Neural cell (in vitro differentiated cells): ENCODE measurements around the gene ANKRD13B. TPM values are rescaled to one million over a fixed set of nuclear protein-coding genes. Genes with fewer than 3 reads are reported as not detected.

Experiments used
- H2AFZ ChIP-seq: fragments of 200-600, 300-800 bp; sonication (generic), shearing (Covaris generic); 2 replicates; pipeline ENCODE4 v1.6.0; 2014; ENCODE audit warnings: low read depth, mild to moderate bottlenecking, antibody characterized with exemption, low read length, moderate library complexity
- H3F3A ChIP-seq: fragments of 200-600 bp; shearing (Covaris generic); 2 replicates; pipeline ENCODE4 v1.6.1; 2016; ENCODE audit warnings: mild to moderate bottlenecking, moderate library complexity, mixed read lengths, antibody characterized with exemption, low read length; ENCODE audit not compliant: insufficient read depth, poor library complexity, severe bottlenecking
- H3K27ac ChIP-seq: fragments of 200-600, 300-800 bp; sonication (generic), shearing (Covaris generic); 2 replicates; pipeline ENCODE4 v1.5.1; 2014; ENCODE audit warnings: mild to moderate bottlenecking, low read length, moderate library complexity
- H3K27me3 ChIP-seq: fragments of 300-800, 200-600 bp; sonication (generic), shearing (Covaris generic); 2 replicates; pipeline ENCODE4 v1.6.0; 2014; ENCODE audit warnings: mild to moderate bottlenecking, low read depth, low read length, moderate library complexity; ENCODE audit not compliant: insufficient read depth
- H3K36me3 ChIP-seq: fragments of 300-800, 200-600 bp; sonication (generic), shearing (Covaris generic); 2 replicates; pipeline ENCODE4 v1.5.1; 2014; ENCODE audit warnings: mild to moderate bottlenecking, antibody characterized with exemption, low read length, moderate library complexity; ENCODE audit not compliant: insufficient read depth
- H3K4me2 ChIP-seq: fragments of 300-800, 200-600 bp; sonication (generic), shearing (Covaris generic); 2 replicates; pipeline ENCODE4 v1.6.0; 2014; ENCODE audit warnings: mild to moderate bottlenecking, low read length
- H3K4me3 ChIP-seq: fragments of 300-800, 200-600 bp; sonication (generic), shearing (Covaris generic); 2 replicates; pipeline ENCODE4 v1.5.1; 2014; ENCODE audit warnings: mild to moderate bottlenecking, low read length, moderate library complexity
- H3K79me2 ChIP-seq: fragments of 200-600 bp; shearing (Covaris generic); replicated peaks from 2 replicates; pipeline ENCODE4 v1.6.0; 2014; ENCODE audit warnings: mild to moderate bottlenecking, low read length, moderate library complexity; ENCODE audit not compliant: insufficient read depth
- H3K9ac ChIP-seq: fragments of 300-800, 200-600 bp; sonication (generic), shearing (Covaris generic); 2 replicates; pipeline ENCODE4 v1.6.1; 2016; ENCODE audit warnings: mild to moderate bottlenecking, low read length, mixed read lengths
- H3K9me2 ChIP-seq: fragments of 200-600 bp; shearing (Covaris generic); 2 replicates; pipeline ENCODE4 v1.6.1; 2016; ENCODE audit warnings: mild to moderate bottlenecking, low read length, mixed read lengths; ENCODE audit not compliant: insufficient read depth
- H3K9me3 ChIP-seq: fragments of 200-600, 300-800 bp; sonication (generic), shearing (Covaris generic); 2 replicates; pipeline ENCODE4 v1.6.1; 2016; ENCODE audit warnings: mild to moderate bottlenecking, mixed run types, low read length, moderate library complexity, mixed read lengths
- H4K20me1 ChIP-seq: fragments of 200-600 bp; shearing (Covaris generic); 2 replicates; pipeline ENCODE4 v1.6.1; 2016; ENCODE audit warnings: mild to moderate bottlenecking, mixed run types; ENCODE audit not compliant: insufficient read depth
- CTCF ChIP-seq: fragments of 450-650 bp; IDR thresholded peaks from 2 replicates; pipeline ENCODE4 v1.5.1; 2014; ENCODE audit warnings: antibody characterized with exemption, mild to moderate bottlenecking, moderate library complexity; ENCODE audit not compliant: poor library complexity, severe bottlenecking
- EP300 ChIP-seq: fragments of 450-650 bp; conservative IDR thresholded peaks from 2 replicates; pipeline ENCODE4 v1.6.1; 2014; ENCODE audit warnings: antibody characterized with exemption, mild to moderate bottlenecking, moderate library complexity; ENCODE audit not compliant: poor library complexity, severe bottlenecking
- EZH2 ChIP-seq: fragments of 200-600, 300-800 bp; shearing (Covaris generic), sonication (generic); IDR thresholded peaks from 2 replicates; pipeline ENCODE4 v1.6.1; 2014; ENCODE audit warnings: antibody characterized with exemption, low read length, borderline replicate concordance, mild to moderate bottlenecking; ENCODE audit not compliant: insufficient read depth, poor library complexity, severe bottlenecking
- MXI1 ChIP-seq: fragments of 450-650 bp; conservative IDR thresholded peaks from 2 replicates; pipeline ENCODE4 v1.6.1; 2014; ENCODE audit warnings: antibody characterized with exemption, mild to moderate bottlenecking; ENCODE audit not compliant: poor library complexity, severe bottlenecking
- POLR2AphosphoS5 ChIP-seq: IDR thresholded peaks from 2 replicates; pipeline ENCODE4 v1.6.1; 2012
- RAD21 ChIP-seq: fragments of 450-650 bp; conservative IDR thresholded peaks from 2 replicates; pipeline ENCODE4 v1.6.1; 2014; ENCODE audit warnings: antibody characterized with exemption, mild to moderate bottlenecking, moderate library complexity
- REST ChIP-seq: IDR thresholded peaks from 2 replicates; pipeline ENCODE4 v1.6.1; 2012; ENCODE audit warnings: borderline replicate concordance
- SMC3 ChIP-seq: fragments of 450-650 bp; conservative IDR thresholded peaks from 2 replicates; pipeline ENCODE4 v1.6.1; 2014; ENCODE audit warnings: antibody characterized with exemption, mild to moderate bottlenecking, moderate library complexity; ENCODE audit not compliant: poor library complexity
- TAF1 ChIP-seq: IDR thresholded peaks from 2 replicates; pipeline ENCODE4 v1.6.1; 2012; ENCODE audit warnings: low read depth
- polyA plus RNA-seq: library from polyadenylated mRNA; depleted of rRNA; stranded (reverse); fragments of >200 nt; gene quantifications from 2 replicates; pipeline ENCODE4 v1.2.3, GENCODE V29; 2014

The ANKRD13B gene
- polyA plus RNA-seq, 1 donor from 2014 or later = 35.0 TPM

- peak within 1 kb of the TSS; percentile 85 for H3K9ac ChIP-seq
- H3K36me3 ChIP-seq = no peaks in the 10 kb centered on the region
- TF ChIP-seq EZH2 (no peak), TAF1 (no peak), EP300 (peak; percentile 23), SMC3 (no peak), POLR2AphosphoS5 (peak; percentile 76), RAD21 (no peak), REST (no peak), CTCF (peak; percentile 29), MXI1 (no peak)
- peaks cover 44% of the 10 kb centered on the region for H3K79me2 ChIP-seq
- peak within 1 kb of the TSS; percentile 97 for H3K4me3 ChIP-seq
- no peaks in the 10 kb centered on the region for H3K9me3 ChIP-seq
- peak within 1 kb of the TSS; percentile 33 for H2AFZ ChIP-seq
- peaks cover 2% of the 10 kb centered on the region for H3F3A ChIP-seq
- peak within 1 kb of the TSS; percentile 71 for H3K27ac ChIP-seq
- H3K9me2 ChIP-seq = no peaks in the 10 kb centered on the region
- peaks cover 15% of the 10 kb centered on the region for H4K20me1 ChIP-seq
- H3K4me2 ChIP-seq = peak within 1 kb of the TSS; percentile 80
- no peaks in the 10 kb centered on the region for H3K27me3 ChIP-seq
Observed at GRCh38 chr17:29589524-29590410, 3.2 kb upstream of the ANKRD13B start, which contains the start of gene GIT1. Gene GIT1, minus strand, starts transcription at chr17:29589648. Its CDS starts 270 bp downstream, at chr17:29589378.

GRCh38 chr17:29590411-29591145 is 2.4 kb upstream of the ANKRD13B start:
- Histone ChIP-seq H3K9ac (peak overlapping the region; percentile 69), H3K36me3 (no peaks in the 10 kb centered on the region), H4K20me1 (peaks cover 15% of the 10 kb centered on the region), H3F3A (peaks cover 2% of the 10 kb centered on the region), H3K27ac (peak overlapping the region; percentile 71), H3K4me2 (no peak overlapping the region), H3K27me3 (no peaks in the 10 kb centered on the region), H3K79me2 (peaks cover 48% of the 10 kb centered on the region), H3K9me2 (no peaks in the 10 kb centered on the region), H3K4me3 (peak overlapping the region; percentile 75), H2AFZ (no peak overlapping the region), H3K9me3 (no peaks in the 10 kb centered on the region)
- TF ChIP-seq SMC3 = no peak
